ENCODE measurements around the gene METTL16.
"Not testable (repeated sequence)": the region's sequence is repeated elsewhere in the genome, so short reads cannot be mapped to it uniquely, and the experiment has no call there.

METTL16 gene

GRCh38 chr17:2502871-2503580 lies 8.7 kb downstream of the METTL16 start:
- DNase-seq = no peak

GRCh38 chr17:2500446-2500845 lies 11.2 kb downstream of the METTL16 start:
- no peak for DNase-seq

GRCh38 chr17:2489286-2489685 lies 22.4 kb downstream of the METTL16 start:
- DNase-seq = not testable (repeated sequence)

- no peak for DNase-seq
Observed at GRCh38 chr17:2487306-2487705, 24.4 kb downstream of the METTL16 start.

- not testable (repeated sequence) for DNase-seq
Observed at GRCh38 chr17:2486709-2487108, 25.0 kb downstream of the METTL16 start.

GRCh38 chr17:2485970-2486369 lies 25.7 kb downstream of the METTL16 start:
- no peak for DNase-seq

- DNase-seq = no peak
Observed at GRCh38 chr17:2485543-2485942, 26.1 kb downstream of the METTL16 start.

- DNase-seq = peak; percentile 94
Observed at GRCh38 chr17:2484876-2485275, 26.8 kb downstream of the METTL16 start.

GRCh38 chr17:2483084-2483483 lies 28.6 kb downstream of the METTL16 start:
- no peak for DNase-seq

- DNase-seq = no peak
Observed at GRCh38 chr17:2482218-2482617, 29.5 kb downstream of the METTL16 start.

- DNase-seq = no peak
Observed at GRCh38 chr17:2481760-2482159, 29.9 kb downstream of the METTL16 start.

- no peak for DNase-seq
Observed at GRCh38 chr17:2478458-2478857, 33.2 kb downstream of the METTL16 start.

GRCh38 chr17:2475056-2475455 lies 36.6 kb downstream of the METTL16 start:
- no peak for DNase-seq

GRCh38 chr17:2474371-2474770 lies 37.3 kb downstream of the METTL16 start:
- DNase-seq = no peak

- DNase-seq = no peak
Observed at GRCh38 chr17:2468270-2468669, 43.4 kb downstream of the METTL16 start.

- no peak for DNase-seq
Observed at GRCh38 chr17:2466931-2467330, 44.8 kb downstream of the METTL16 start.

- DNase-seq = peak; percentile 86
Observed at GRCh38 chr17:2462481-2462880, 49.2 kb downstream of the METTL16 start.

- DNase-seq = no peak
Observed at GRCh38 chr17:2459917-2460271, 51.8 kb downstream of the METTL16 start.

GRCh38 chr17:2457913-2458312 lies 53.8 kb downstream of the METTL16 start:
- no peak for DNase-seq

- no peak for DNase-seq
Observed at GRCh38 chr17:2456475-2456874, 55.2 kb downstream of the METTL16 start.

- peak; percentile 78 for DNase-seq
Observed at GRCh38 chr17:2455956-2456355, 55.7 kb downstream of the METTL16 start.

- no peak for DNase-seq
Observed at GRCh38 chr17:2453866-2454265, 57.8 kb downstream of the METTL16 start.

GRCh38 chr17:2453325-2453724 lies 58.4 kb downstream of the METTL16 start:
- no peak for DNase-seq

GRCh38 chr17:2452216-2452750 lies 59.4 kb downstream of the METTL16 start:
- no peak for DNase-seq

GRCh38 chr17:2450016-2450650 lies 61.6 kb downstream of the METTL16 start:
- DNase-seq = no peak
